GM20000 (cell line): ENCODE results near the gene IMPG1.

Experiments
- DNase-seq: peaks from one replicate; pipeline ENCODE4 v3.0.0; 2012; ENCODE audit warnings: low spot score
- TF ChIP-seq, protein P1 (sequence below): IDR thresholded peaks from 2 replicates; pipeline ENCODE4 v1.5.1; 2012; ENCODE audit warnings: mild to moderate bottlenecking, control low read depth; ENCODE audit errors: extremely low read depth, missing control alignments

IMPG1 gene

GRCh38 chr6:75892384-75892783, 180.1 kb downstream of the IMPG1 start:
- DNase-seq: no peak
- TF ChIP-seq, protein P1, sequence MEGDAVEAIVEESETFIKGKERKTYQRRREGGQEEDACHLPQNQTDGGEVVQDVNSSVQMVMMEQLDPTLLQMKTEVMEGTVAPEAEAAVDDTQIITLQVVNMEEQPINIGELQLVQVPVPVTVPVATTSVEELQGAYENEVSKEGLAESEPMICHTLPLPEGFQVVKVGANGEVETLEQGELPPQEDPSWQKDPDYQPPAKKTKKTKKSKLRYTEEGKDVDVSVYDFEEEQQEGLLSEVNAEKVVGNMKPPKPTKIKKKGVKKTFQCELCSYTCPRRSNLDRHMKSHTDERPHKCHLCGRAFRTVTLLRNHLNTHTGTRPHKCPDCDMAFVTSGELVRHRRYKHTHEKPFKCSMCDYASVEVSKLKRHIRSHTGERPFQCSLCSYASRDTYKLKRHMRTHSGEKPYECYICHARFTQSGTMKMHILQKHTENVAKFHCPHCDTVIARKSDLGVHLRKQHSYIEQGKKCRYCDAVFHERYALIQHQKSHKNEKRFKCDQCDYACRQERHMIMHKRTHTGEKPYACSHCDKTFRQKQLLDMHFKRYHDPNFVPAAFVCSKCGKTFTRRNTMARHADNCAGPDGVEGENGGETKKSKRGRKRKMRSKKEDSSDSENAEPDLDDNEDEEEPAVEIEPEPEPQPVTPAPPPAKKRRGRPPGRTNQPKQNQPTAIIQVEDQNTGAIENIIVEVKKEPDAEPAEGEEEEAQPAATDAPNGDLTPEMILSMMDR: no peak

GRCh38 chr6:75884822-75885221, 187.6 kb downstream of the IMPG1 start:
- no peak for DNase-seq

GRCh38 chr6:75882734-75883133, 189.7 kb downstream of the IMPG1 start:
- no peak for DNase-seq

More at GRCh38 chr6:75884822-75885221, 187.6 kb downstream of the IMPG1 start:
- TF ChIP-seq, protein P1: no peak

DNA sequence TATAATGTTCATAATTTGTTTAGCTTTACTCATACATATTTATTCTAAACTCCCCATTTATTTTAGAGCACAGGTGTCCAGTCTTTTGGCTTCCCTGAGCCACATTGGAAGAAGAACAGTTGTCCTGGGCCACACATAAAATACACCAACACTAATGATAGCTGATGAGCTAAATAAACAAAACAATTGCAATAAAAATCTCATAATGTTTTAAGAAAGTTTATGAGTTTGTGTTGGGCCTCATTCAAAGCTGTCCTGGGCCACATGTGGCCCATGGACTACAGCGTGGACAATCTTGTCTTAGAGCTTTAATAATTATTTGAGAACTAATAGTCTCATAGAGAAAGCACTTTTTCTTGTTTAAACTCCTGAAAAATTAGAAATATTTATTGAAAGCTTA, 192.2 kb downstream of the IMPG1 start:
- DNase-seq: no peak
- TF ChIP-seq, protein P1: no peak

More at GRCh38 chr6:75882734-75883133, 189.7 kb downstream of the IMPG1 start:
- TF ChIP-seq, protein P1: no peak

- no peak for DNase-seq
Observed at GRCh38 chr6:75876152-75876551, 196.3 kb downstream of the IMPG1 start.

GRCh38 chr6:75874224-75874623, 198.2 kb downstream of the IMPG1 start:
- DNase-seq: no peak
- TF ChIP-seq, protein P1: no peak

More at GRCh38 chr6:75876152-75876551, 196.3 kb downstream of the IMPG1 start:
- TF ChIP-seq, protein P1: no peak
